ENCODE data around the gene MAP2K2.

The MAP2K2 gene

GRCh38 chr19:4058693-4059452 is 65.0 kb downstream of the MAP2K2 start:
- no peak for DNase-seq

DNA sequence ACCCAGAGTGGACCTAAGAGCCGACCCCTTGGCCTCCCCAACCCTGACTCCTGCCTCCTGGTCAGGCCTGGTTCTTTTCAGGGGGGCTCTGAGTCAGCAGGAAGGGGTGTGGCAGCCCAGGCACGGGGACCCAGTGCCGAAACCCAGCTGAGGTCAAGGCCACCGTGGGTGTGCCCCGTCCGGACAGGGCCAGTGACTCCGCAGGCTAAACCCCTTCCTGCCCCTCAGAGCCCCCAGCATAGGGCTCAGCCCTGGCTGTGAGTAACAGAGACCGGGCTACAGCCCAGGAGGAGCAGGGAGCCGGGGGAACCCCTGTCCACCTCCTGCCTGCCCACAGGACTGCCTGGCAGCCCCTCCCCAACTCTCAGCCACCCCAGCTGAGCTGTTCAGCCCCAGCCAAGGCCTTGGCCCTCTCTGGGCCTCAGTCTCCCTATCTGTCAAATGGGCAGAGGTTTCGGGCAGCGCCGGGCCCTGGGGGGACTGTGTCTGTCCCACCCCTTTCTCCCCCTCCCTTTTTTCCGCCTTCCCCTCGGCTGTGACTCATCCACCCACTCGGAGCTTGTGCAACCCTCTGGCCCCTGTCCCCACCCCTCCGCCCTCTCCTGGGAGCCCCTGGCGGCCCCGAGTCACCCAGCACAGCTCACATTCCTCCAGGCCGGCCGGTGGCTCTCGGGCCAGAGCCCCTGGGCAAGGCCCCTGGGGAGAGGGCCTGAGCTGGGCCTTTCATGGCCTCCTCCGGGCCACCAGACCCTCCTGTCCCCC is 65.8 kb downstream of the MAP2K2 start:
- DNase-seq: no peak

DNA sequence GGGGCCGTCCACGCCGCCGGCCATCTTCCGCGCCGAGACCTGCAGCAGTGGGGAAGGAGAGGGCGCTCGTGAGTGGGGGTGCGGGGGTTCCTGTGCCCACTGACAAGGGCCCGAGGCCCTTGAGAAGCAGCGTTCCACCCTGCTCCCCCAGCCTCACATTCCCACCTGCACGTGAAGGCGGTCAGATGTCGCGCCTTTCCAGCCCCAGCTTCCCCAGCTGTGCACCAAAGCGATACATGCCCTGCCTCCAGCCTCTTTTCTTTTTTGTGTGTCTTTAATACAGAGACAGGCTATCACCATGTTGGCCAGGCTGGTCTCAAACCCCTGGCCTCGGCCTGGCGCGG is 68.7 kb downstream of the MAP2K2 start:
- no peak for DNase-seq

- no peak for DNase-seq
Measured at GRCh38 chr19:4054441-4055208, 69.3 kb downstream of the MAP2K2 start.

- DNase-seq: no peak
Measured at GRCh38 chr19:4053423-4054324, 70.2 kb downstream of the MAP2K2 start.

GRCh38 chr19:4052993-4053422 is 70.9 kb downstream of the MAP2K2 start:
- no peak for DNase-seq

DNA sequence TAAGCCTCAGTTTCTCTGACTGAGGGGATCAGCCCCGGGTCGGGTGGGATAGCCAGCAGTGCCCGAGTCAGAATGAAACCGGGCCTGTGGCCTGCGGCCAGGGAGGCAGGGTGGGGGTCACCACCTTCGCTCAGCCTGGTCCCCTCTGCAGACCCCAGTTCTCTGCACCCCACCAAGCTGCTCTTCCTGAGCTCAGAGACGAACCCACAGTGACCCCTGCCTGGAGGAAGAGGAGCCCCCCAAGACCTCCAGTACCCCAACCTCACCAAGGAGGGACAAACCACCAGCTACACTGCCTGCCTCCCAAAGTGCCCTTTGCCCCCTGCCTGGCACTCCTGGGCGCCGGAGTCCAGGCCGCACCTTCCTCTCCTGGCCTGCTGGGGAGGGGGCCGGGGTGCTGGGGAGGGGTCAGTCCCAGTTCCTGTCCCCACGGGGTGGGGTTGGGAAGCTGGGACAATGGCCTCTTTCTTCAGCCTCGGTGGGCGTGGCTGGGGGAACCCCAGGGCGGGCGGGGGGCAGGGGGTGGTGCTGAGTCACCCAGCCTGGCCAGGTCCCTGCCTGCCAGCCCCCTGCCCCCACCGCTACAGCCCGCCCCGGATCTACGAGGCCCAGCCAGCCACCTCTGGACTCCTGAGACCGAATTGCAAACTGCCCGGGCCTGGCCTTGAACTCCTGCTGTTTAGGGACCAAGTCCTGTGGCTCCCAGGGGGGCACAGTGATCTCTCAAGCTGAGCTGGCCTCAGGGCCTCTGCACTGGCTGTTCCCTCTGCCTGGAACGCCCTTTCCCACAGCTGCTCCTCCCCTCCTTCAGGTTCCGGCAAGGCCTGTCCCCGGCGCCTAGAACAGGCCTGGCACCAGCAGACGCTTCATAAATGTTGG is 71.6 kb downstream of the MAP2K2 start:
- DNase-seq: no peak

DNA sequence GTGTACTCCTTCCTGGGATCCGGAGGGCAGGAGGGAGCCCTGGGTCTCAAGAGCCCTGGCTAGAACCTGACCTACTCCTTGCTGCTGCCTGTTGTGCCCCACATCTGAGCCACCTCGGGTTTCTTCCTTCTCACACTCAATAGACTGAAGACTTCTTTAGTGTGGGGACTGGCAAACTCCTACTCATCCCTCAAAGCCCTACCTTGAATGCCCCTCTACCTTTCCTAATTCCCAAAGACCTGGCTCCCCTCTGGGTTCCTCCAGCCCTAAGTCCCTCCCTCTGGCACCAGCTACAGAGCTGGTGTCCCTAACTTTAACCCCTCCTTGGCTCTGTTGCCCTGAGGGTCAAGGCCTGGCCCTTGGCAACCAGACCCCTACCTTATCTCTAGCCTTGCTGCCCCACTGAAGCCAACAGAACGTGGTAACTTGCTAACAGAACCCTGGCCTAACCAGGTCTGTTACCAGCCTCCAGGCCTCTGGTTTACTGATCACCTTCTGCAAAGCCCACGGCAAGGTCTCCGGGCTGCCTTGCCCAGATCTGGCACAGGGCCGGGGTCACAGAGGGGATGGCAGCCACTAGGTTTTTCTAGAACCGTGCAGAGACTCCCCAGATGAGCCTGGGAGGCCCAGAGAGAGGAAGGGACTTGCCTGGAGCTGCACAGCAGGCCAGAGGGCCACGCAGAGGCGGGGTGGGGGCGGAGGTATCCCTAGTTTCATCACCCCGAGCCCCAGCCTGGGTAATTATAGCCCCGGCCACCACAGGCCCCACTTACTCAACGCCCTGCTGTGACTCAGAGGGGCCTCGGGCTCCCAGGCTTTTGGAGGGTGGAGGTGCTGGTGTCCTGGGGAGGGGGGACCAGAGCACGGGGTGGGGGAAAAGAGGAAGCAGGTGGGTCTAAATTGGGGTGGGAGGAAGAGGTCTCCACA is 72.5 kb downstream of the MAP2K2 start:
- DNase-seq: no peak

DNA sequence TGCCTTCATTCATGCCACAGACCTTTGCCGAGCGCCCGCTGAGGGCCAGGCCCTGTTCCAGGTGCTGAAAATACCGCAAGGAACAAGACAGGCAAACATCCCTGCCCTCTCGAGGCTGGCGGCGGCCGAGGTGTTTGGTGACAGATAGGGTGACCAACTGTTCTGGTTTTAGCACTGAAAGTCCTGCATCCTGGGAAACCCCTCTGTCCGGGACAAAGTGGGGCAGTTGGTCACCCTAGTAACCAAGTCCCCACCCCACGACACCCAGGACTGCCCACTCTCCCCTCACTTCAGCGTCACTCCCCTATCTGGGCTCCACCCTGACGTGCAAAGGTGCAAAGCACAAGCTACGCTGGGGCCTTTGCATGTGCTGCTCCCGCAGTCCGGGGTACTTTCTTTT is 74.5 kb downstream of the MAP2K2 start:
- DNase-seq: no peak

GRCh38 chr19:4046946-4047683 is 76.8 kb downstream of the MAP2K2 start:
- no peak for DNase-seq

GRCh38 chr19:4046362-4046691 is 77.6 kb downstream of the MAP2K2 start:
- DNase-seq: no peak

GRCh38 chr19:4045597-4046361 is 78.1 kb downstream of the MAP2K2 start:
- no peak for DNase-seq

DNA sequence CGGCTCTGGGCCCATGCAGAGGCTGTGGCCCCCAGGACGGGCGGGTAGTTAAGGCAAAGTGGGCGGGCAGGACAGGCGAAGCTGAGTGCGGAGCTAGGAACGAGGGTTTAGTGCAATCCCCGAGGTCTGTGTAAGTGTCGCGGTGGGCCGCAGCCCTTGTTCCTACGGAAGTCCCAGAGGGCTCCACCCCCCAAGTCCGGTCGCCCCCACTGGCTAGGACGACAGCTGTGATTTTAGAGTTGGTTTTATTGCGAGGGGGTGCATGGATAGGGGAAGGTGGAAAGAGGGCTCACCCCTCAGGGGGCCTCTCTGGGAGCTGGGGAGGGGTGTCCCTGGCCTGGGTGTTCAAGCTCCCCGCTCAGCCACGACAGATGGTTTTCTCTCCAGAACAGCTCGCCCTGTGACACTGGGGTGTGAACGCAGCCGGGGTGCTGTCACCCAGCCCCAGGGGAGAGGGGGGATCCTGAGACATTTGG is 78.9 kb downstream of the MAP2K2 start:
- no peak for DNase-seq

- DNase-seq: no peak
Measured at GRCh38 chr19:4043966-4044715, 79.8 kb downstream of the MAP2K2 start.

- DNase-seq: no peak
Measured at GRCh38 chr19:4043401-4043800, 80.5 kb downstream of the MAP2K2 start.

GRCh38 chr19:4042731-4043082 is 81.2 kb downstream of the MAP2K2 start:
- no peak for DNase-seq

- no peak for DNase-seq
Measured at GRCh38 chr19:4042064-4042730, 81.7 kb downstream of the MAP2K2 start.

Data from NCI-H1417 treated with DMSO at 0.1 percent for 48 hours (cell line).